ENCODE measurements around the gene GJA9.

DNA sequence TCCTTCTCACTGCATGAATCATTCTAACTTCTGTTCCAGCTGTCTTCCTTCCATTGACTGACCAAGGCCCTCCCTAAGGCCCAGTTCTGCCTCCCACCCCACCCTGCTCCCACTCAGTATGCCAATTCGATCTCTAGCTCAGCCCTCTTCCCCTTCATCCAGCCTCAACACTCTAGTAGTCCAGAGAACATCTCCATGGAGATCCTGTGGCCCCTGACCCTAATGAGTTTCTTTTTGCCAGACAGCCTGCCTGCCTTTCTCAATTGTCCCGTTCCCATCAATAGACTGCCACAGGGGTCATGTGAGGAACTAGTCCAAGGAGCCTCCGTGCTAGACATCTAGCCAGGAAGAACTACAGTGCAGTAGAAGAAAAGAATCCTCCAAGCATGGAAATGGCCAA, 48.2 kb downstream of the GJA9 start:
- TF ChIP-seq POLR2A (IDR thresholded peaks at IDR 0.05; ENCODE audit: low read length) (no peak), GATA1 (IDR thresholded peaks at IDR 0.05; ENCODE audit: low read depth, low read length) (no peak)

Measured in erythroblast (primary cell).